ENCODE measurements around the gene ZNHIT3. TPM values are rescaled to one million over a fixed set of nuclear protein-coding genes. Genes with fewer than 3 reads are reported as not detected.

Gene ZNHIT3
- total and polyA plus RNA-seq, 2 of the 13 experiments (the other 11 are each of a cell fraction or from before 2014, with no cell fraction given), result 66.6 to 77.4 TPM

- TF ChIP-seq ZNF687 (CRISPR knock-in tag; IDR thresholded peaks at IDR 0.05), result peak; percentile 93
- TF ChIP-seq ZNF12 (CRISPR knock-in tag; IDR thresholded peaks at IDR 0.05), result peak; percentile 39; the same call in 1 of the 2 replicates
- TF ChIP-seq ZNF280D (CRISPR knock-in tag; IDR thresholded peaks at IDR 0.05), result no peak
- peak; percentile 86 for TF ChIP-seq POLR2AphosphoS5 (IDR thresholded peaks at IDR 0.05; ENCODE audit: low read depth, low read length)
- TF ChIP-seq ZNF580 (CRISPR knock-in tag; IDR thresholded peaks at IDR 0.05; ENCODE audit: borderline replicate concordance, low read depth), result no peak
- peak; percentile 66; the same call in 1 of the 2 replicates for TF ChIP-seq TFAP4 (IDR thresholded peaks at IDR 0.05; ENCODE audit: borderline replicate concordance, low read depth)
- TF ChIP-seq JARID2 (CRISPR knock-in tag; IDR thresholded peaks at IDR 0.05; ENCODE audit: insufficient replicate concordance), result no peak
- peak; percentile 35; the same call in 1 of the 2 replicates for TF ChIP-seq KDM5A (IDR thresholded peaks at IDR 0.05; ENCODE audit: borderline replicate concordance, low read length)
- peak; percentile 40; the same call in 1 of the 2 replicates for TF ChIP-seq ZBTB10 (CRISPR knock-in tag; IDR thresholded peaks at IDR 0.05; ENCODE audit: borderline replicate concordance)
- TF ChIP-seq ZNF20 (CRISPR knock-in tag; IDR thresholded peaks at IDR 0.05), result 0 out of 2 replicates have a peak, but pooled peaks have one; percentile 45
- peak; percentile 60; the same call in 1 of the 2 replicates for TF ChIP-seq ZNF773 (CRISPR knock-in tag; IDR thresholded peaks at IDR 0.05; ENCODE audit: borderline replicate concordance)
- peak; percentile 85 for TF ChIP-seq ELF3 (CRISPR knock-in tag; IDR thresholded peaks at IDR 0.05)
- no peak for TF ChIP-seq ZNF720 (CRISPR knock-in tag; IDR thresholded peaks at IDR 0.05)
- peak; percentile 61; the same call in 1 of the 2 replicates for TF ChIP-seq ZNF225 (CRISPR knock-in tag; IDR thresholded peaks at IDR 0.05)
- no peak for TF ChIP-seq ZNF224 (CRISPR knock-in tag; IDR thresholded peaks at IDR 0.05)
These were observed 48.6 kb downstream of the ZNHIT3 start, which contains the start of the genes MYO19 and PIGW (continued) for GRCh38 chr17:36534840-36535668.
